ENCODE results near the gene SETBP1.

The SETBP1 gene

DNA sequence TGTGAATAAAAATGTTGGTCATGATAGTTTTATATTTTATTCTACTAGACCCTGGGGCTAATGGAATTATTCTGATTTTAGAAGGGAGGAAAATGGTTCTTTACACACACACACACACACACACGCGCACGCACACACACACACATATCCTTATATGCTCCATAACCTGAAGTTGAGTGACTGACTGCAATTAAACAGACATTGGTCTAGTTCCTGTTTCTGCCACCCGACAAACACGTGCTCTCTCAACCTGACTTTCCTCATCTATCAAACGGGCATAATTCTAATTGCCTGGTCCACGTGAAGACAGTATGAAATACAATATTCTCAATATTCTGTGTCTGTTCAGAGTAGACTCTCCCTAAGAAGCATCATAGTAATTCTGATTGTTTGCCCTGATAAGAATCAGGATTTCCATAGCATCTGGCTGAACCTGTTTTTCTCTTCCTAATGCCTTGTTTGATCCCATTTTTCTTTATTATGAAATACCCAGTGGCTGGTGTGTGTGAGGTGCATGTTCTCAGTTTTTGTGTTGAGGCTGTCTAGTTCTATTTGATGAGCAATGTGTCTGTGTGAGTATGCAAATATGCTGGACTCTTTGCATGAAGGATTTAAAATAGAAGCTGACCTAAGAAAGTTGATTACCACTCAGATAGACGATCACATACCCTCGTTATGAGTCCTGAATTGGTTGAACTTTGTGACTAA lies 51.0 kb downstream of the SETBP1 start:
- no peak for DNase-seq (ENCODE audit: low read depth in 2 of 2)

DNA sequence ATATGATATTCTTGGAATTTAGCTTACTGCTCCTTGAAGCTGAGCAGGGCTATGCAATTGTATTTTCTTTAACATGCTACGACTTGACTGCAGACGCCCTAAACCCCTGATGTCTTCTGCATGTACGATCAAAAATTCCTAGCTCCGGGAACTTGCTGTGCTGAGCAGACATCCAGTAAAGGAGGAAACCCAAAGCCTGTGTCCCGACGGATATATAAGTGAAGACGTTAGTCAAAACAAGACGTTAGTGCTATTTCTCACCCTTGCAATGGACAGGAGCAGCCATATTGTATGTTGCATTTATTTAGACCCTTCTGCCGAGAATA lies 51.5 kb downstream of the SETBP1 start:
- DNase-seq (ENCODE audit: low read depth in 2 of 2) = no peak

DNA sequence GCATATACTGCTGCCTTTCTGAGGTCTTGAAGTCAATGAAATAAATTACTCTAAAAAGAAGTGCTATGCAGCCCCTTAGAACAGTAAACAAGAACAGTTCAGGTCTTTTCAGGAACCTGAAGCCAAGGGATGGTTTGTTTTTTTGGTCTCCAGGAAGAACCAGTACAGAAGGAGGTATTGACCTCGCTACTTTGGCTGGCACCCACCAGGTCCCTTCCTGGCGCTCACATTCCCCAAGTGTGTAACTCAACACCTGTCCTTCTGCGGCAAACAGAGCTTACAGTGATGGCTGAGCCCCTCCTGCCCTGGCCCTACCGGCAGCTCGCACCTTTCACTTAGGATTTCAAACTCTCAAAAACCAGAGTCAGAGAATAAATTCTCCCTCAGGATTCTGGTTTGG lies 51.9 kb downstream of the SETBP1 start:
- no peak for DNase-seq (ENCODE audit: low read depth in 2 of 2)

DNA sequence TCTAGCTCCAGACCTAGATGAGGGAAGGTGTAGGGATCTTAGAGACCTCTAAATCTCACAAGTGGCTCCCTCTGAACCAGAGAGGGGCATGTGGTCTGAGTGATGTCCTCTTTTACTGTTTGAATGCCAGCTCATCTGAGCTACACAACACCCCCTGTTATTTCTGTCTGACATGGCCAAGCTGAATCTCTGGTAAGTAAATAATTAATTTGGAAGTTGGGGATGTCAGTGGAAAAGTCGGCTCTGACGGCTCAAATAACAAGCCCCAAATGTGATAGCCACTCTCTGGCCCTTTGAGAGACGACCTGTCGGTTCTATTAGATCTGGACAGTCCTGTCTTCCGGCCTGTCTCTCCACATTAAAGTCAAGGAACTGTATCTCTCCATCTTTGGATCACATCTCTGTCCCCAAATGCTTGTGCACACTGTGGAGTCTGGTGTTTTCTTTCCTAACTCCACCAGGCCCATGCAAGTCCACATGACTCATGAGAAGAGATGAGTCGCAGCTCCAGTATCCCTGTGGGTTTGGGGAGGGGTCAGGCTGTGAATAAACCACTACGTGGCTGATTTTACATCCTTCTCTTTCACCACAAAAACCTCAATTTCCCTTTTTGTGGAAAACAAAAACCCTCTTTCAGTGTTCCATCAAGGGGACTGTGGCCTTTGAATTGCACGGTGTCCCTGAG lies 52.5 kb downstream of the SETBP1 start:
- DNase-seq (ENCODE audit: low read depth in 2 of 2) = peak; percentile 32 to 34

DNA sequence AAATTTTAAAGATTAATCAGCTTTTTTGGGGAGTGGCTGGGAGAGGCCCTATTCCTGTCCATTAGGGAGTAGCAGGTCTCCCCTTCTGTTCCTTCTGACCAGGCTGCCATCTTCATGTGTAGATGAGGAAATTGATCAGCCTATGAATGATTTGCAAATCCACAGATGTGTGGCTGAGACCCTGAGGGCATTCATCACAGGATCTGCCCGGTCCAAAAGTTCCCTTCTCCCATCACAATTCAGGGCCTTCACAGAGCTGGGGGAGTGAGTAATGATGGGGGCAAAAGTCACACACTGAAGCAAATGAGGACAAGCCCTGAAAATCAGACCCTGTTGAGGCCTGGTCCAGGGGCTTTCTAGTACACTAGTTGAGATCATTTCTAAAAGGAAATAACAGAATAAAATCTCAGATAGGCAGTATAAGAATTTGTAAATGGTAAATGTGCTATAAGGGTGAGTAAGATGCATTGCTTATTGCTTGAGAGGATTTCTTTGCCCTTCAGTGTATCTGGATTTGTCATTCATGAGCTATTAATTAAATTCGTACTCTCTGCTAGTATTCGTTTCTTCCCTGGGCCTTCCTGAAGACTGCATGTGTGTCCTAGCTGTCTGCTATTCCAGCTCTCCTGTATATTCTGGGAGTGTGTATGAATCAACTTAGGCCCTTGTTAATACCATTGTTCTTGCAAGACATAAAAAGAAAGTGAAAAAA lies 53.2 kb downstream of the SETBP1 start:
- no peak for DNase-seq (ENCODE audit: low read depth in 2 of 2)

DNA sequence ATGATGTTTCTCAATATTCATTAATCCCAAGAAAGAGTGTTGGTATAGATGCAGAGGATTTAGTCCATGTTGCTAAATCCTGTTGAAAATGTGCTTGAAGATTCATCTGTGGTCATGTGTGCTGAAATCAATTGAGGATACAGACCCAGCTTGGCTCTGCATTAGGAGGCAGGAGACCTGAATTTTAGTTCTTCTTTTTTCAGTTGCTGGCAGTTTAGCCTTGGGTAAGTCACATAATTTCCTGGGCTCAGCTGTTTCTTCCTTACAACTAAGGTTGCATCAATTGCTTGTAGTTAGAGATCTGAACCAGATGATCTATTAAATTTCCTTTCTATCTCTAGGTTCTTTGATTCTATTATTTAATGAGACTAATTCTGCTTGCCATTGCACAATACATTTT lies 54.4 kb downstream of the SETBP1 start:
- DNase-seq (ENCODE audit: low read depth in 2 of 2) = no peak

DNA sequence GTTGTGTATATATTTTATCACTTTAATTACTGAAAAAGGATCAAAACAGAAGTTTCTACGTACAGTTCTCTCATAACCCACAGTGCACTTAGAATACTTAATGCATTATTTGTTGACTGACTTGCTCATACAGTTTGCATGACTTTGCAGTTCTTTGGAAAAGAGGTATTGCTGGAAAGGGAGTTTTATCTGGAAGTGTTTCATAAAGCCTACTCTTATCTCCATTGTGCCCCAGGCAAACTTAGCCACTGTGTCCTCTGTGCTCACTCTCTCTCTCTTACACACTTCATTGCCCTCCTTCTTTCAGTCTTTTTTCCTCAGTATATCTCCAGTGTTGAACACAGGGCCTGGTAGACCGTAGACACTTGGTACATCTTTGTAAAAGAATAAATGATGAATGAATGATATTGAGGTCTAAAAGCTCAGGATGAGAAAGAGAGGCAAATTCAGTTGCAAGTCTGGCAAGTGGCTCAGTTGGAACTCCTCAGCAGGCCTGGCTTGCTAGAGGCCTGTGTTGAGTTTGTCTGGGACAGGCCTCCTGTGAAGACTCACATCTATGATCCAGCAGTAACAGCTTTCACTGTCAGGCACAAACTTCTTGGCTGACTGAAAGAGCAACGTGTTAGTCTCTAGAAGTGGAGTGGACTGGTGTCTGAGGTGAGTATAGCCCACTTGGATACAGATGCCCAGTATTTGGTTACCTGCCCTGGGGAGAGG lies 56.1 kb downstream of the SETBP1 start:
- no peak for DNase-seq (ENCODE audit: low read depth in 2 of 2)

DNA sequence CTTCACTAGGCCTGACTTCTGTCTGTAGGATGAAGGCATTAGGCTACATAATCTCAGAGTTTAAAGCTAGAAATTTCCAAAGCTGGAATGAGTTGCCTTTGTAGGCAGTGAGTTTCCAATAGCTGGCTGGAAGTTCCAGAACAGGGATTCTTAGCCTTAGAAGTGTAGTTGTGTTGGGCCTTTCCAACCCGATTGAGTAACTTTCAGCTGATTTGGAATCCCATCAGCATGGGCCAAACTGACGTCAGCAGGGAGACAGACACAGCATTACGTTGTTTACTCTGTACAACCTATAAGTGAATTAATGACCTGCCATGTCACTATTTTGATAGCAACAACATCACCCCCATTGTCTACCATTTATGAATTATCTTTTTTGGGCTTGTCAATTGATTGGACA lies 56.9 kb downstream of the SETBP1 start:
- no peak for DNase-seq (ENCODE audit: low read depth in 2 of 2)

DNA sequence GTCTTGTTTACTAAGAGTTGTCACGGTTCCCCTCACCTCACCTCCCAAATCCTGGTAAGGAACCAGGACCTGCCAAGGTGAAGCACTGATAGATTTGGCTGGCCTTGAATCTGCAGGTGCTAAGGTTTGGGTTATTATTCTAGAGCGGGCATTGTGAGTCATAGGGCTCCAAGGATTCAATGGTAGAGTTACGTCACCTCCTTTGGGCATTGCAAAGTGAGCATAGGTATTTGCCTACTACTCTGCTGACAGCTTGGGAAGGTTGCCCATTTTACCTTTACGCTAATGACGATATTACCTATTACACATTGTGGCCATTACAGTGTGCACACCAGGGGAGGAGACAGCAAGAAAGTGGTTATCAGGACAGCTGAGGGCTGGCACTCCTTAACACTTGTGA lies 59.3 kb downstream of the SETBP1 start:
- DNase-seq (ENCODE audit: low read depth in 2 of 2) = no peak

DNA sequence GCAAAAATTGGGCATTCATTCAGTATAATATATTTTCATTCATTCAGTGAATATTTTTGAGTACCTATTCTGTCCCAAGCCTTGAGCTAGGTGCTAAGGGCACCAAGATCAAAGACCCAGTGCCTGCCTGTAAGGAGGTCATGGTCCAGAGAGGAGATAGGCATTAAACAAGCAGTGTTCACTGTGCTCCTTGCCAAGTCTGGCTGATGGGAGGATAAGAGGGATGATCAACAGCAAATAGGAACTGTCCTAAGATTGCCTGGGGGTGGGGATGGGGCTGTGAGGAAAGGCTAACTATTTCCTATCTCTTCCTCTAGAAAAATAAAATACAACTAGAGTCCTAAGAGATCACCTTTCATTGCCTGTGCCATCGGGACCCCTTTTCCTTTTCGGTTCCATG lies 60.4 kb downstream of the SETBP1 start:
- no peak for DNase-seq (ENCODE audit: low read depth in 2 of 2)

DNA sequence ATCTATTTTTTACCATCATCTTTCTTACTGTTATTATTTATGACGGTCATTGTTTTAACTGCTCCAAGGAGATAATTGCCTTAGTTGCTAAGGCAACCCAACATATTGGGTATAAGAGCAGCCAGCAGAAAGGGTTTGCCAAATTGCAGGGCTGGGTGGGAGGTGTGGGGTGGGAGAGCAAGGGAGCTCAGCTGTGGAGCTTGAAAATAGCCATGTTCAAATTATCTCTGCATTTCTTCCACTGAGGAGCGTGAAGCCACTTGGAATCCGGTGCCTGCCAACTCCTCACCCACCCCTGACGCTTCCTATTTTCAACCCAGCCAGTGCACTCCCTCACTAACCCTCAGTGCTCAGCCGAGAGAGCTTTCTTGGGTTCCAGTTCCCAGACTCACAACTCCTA lies 60.8 kb downstream of the SETBP1 start:
- no peak for DNase-seq (ENCODE audit: low read depth in 2 of 2)

DNA sequence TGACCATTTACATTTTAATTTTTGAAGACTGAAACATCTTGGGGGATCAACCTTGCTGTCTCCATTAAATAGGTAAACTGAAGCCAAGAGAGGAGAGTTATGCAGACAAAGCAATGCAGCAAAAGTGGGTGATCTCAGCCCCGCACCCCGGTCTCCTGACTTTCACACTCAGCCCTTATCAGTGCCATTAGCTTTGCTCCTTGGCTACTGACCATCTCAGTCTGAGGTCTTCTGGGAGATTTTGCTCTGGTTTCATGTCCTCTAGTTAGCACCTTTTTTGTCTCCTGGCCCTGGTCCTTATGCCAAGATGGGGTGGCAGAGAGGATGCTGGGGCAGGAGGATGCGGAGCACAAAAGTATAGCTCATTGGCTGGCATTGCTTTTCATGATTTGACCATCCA lies 61.4 kb downstream of the SETBP1 start:
- no peak for DNase-seq (ENCODE audit: low read depth in 2 of 2)

DNA sequence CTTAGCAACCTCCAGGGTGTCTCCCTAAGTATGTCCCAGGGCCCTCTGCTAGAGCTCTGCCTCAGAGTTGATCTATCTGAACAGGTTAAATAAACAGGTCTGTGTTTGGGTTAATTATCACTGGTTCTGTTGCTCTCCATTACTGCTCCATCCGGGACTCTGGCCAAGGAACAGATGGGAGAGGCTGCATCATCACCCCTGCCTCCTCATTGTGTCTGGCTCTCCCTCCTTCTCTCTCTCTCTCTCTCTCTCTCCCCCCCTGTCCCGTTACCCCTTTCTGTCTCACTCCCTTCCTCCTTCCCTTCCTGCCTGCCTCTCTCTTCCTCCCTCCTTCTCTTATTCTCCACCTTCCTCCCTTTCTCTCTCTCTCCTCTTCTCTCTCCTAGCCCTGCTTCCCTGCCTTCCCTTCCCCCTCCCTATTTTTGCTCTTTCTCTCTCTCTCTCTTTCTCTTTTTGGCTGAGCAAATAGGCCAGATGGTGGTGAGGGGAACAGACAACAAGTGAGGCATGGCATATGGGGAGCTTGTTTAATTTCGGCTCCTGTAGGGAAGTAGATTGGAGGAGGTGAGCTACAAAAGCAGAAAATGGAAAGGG lies 62.1 kb downstream of the SETBP1 start:
- DNase-seq (ENCODE audit: low read depth in 2 of 2) = no peak

DNA sequence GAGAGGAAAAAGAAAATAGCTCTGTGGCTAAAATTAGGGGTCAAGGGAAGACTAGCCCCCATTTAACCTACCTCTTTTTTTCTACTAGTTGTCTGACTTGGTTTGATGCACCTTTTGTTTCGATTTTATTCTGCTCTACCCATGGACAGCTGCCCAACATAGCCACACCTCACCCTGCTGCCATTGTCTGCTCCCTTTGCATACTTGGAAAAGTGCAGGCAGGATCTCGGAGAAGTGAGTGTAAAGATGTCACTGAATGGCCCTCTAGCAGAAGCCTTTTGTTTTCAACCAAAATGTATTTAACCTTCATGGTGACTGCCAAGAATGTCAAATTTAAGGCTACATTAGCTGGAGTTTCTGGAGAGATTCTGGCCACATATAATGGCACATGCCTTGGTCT lies 62.9 kb downstream of the SETBP1 start:
- no peak for DNase-seq (ENCODE audit: low read depth in 2 of 2)

DNA sequence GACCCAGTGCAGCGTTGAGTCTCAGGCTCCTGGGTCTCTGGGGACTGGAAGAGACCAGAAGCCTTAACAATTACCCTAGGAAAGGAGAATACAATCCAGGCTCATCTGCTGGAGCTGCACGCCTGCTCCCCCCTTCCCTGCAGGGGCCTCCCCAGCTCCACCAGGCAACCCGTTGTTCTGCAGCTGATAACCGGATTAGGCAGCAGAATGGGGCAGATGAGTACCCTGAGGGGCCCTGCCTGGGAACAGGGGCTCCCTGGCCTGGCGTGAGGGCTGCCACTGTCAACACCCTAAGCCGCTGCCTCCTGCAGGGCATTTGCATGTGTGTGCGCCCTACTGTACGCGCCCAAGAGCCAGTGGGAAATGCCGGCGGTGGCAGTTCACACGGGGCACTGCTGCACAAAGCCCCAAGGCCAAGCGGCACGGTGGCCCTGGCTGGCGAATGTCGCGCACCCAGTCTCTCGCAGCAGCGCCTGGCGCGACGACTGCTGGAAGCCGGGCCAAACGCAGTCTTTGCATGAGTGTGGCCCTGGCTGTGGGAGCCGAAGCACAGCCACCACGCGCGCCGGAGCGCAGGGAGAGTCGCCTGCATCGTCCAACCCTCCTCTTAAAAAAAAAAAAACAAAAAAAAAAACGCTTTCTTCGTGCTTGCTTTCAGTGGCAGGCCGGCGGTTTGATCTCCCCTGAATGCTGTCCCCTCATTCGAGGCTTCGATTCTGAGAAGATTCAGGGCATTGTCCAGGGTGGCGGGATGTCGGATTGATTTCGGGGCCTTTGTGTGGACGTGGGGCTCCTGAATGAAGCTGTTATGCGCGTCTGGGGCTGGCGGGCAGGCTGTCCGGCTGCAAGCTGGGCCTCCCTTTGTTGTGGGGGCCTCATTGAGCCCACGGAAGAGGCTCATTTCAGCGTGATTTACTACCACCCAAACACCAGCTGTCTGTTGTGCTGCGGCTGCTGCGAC lies 63.8 kb downstream of the SETBP1 start:
- no peak for DNase-seq (ENCODE audit: low read depth in 2 of 2)

DNA sequence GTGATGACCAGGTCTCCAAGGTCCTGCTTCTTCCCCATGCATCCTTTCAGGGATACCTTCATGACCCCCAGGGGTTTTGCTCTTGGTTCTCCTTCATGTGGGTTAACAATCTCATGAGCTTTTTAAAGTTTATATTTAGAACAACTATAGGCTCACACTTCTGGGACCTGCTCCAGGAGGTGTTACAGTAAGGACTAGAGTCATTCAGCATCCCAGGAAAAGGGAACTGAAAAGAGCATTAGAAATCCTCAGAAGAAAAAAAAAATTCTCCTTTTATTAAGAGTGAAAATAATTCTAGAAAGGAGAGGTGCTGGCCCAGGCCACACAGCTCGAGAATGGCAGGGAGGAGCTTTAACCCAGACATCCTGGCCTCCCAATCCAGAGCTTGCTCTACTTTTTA lies 66.5 kb downstream of the SETBP1 start:
- no peak for DNase-seq (ENCODE audit: low read depth in 2 of 2)

DNA sequence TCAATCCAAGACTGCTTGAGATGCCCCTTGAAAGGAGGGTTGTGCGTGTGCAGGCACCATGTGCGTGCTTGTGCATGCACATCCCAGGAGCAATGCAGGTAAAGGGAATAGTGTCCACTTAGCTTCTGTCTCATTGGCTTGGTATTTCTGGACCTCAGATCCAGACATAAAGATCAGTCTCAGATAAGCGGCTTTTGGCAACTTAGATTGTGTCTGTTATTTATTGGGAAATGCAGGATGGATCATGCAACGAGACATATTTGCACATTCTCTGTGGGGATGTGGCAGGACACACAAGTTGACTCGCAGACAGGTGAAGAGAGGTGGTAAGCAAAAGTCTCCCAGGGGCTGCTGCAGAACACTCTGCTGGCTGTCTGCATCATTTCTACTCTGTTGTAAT lies 67.9 kb downstream of the SETBP1 start:
- no peak for DNase-seq (ENCODE audit: low read depth in 2 of 2)

DNA sequence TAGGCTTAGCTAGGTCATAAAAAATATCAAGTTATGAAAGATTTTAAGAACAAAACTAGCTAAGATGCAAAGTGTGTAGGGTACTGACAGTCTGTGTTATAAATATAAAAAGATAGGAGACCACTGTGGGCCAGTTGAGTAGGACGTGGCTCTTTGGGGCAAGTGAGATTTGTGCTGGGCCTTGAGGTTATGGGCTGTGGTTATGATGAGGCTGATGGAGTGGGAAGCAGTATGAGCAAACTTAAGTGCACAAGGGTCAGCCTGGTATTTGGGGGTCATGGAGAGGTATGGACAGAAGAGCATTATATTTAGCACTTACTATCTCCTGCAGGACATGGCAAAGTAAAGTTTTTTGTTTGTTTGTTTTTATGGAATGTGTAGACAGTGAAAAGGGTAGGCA lies 70.1 kb downstream of the SETBP1 start:
- DNase-seq (ENCODE audit: low read depth in 2 of 2) = no peak

DNA sequence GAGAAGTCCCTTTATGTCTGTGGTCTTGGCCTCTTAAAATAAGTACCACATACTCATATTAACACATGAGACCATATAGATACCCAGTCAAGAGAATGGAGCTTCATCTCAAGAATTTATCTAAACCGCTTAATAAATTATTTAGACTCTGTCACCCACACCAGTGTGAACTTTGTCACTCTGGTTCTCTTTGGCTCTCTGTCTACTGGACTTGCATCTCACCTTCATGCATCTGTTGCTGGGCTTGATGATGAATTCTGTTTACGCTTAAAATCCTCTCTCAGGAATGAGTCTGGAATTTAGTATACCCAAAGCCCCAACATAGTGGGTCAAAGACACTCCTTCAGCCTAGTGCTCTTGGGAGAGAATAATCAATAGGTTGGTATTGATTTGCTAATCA lies 73.9 kb downstream of the SETBP1 start:
- no peak for DNase-seq (ENCODE audit: low read depth in 2 of 2)

DNA sequence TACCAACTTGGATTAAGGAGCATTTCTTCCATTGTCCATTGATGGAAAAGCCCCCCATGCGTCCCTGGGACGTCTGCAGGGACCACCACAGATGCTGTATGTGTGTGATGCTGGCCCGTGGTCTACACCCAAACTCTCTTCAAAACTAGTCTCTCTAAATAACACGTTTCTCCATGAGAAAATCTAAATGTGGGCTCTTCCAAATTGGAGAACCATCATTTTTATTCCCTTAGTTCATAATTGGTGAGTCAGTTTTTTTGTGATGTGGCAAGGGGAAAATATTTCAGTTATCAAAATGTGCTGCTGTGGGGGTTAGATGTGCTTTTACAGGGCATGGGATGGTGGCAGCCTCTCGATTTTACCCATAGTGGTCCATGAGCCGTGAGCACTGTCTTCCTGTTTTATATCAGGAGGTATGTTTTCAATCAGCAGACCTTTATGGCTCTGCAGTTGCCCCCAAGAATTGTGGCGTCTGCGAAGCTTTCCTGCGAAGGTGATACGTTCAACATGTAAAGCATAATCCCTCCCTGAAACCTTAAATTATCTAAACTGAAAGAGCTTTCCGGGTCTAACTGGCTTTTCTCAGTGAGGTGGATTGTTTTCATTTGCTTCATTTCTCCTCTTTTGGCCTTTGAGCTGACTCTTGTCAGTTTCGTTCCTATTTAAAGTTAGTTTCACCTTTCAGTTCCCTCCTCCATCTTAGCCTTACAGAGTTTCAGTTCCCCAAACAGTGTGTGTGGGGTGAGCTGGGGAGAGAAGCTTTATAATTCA lies 78.4 kb downstream of the SETBP1 start:
- DNase-seq (ENCODE audit: low read depth in 2 of 2) = peak; percentile 48 to 66

All from stimulated activated CD8-positive, alpha-beta memory T cell treated with anti-CD3 and anti-CD28 coated beads, Interleukin-15, amount 100 ng/mL, for 48 hours (primary cell).